HCT116 (cell line): ENCODE data around the gene OGG1. TPM values are rescaled to one million over a fixed set of nuclear protein-coding genes. Genes with fewer than 3 reads are reported as not detected.
A peak's percentile ranks its signal among the peaks of the same experiment; 100 is the strongest.

Source experiments
- ATAC-seq: fragments of 200-7000 bp; cut with Tn5 transposase; 2 replicates; pipeline ENCODE4 v1.9.1; 2020; ENCODE audit warnings: mild to moderate bottlenecking, moderate library complexity
- BruUV-seq: library from RNA; stranded (reverse); fragments of 400-500 nt; replicated peaks from 2 replicates; lab custom pipeline; 2021; lab: Mats Ljungman, UMichigan
- CTCF ChIA-PET: fragments of 300-600 bp; sonication (Branson Sonifier 250); formaldehyde crosslinking; loops from one replicate; lab custom pipeline; 2021; ENCODE audit warnings: antibody characterized with exemption; lab: Charles Lee
- POLR2A ChIA-PET: fragments of 300-600, 350-600 bp; sonication (Branson Sonifier 250); formaldehyde crosslinking; loops from one replicate; lab custom pipeline; 2021; ENCODE audit warnings: antibody characterized with exemption; lab: Charles Lee
- RAD21 ChIA-PET, 2 experiments: fragments of 300-600 bp; sonication (Branson Sonifier 250); formaldehyde crosslinking; loops; one replicate each; lab custom pipeline; 2023; ENCODE audit warnings: low total read pairs in 2 of 2; ENCODE audit not compliant: uncharacterized antibody in 2 of 2, unreplicated experiment in 2 of 2, low non-redundant PET in 1 of 2; lab: Charles Lee
- DNase-seq: peaks from one replicate; pipeline ENCODE4 v3.0.0-alpha.2; 2010; ENCODE audit warnings: low read depth, low spot score
- H2AFZ ChIP-seq: fragments of 200-600 bp; shearing (Covaris generic), sonication (generic); 2 replicates; pipeline ENCODE4 v1.6.1; 2017; ENCODE audit warnings: low read depth, mixed run types, mixed read lengths, antibody characterized with exemption, low read length; ENCODE audit not compliant: poor library complexity, severe bottlenecking
- H3K27ac ChIP-seq: 2 replicates; pipeline ENCODE4 v1.5.1; 2012; ENCODE audit warnings: low read depth, low read length
- H3K27me3 ChIP-seq: fragments of 200-600 bp; sonication (generic); 2 replicates; pipeline ENCODE4 v1.6.1; 2016; ENCODE audit warnings: mixed run types, low read length, mixed read lengths; ENCODE audit not compliant: insufficient read depth
- H3K36me3 ChIP-seq, 2 experiments: fragments of 200-500 bp in 1 of 2; fragments of 200-600 bp in 1 of 2; sonication (Bioruptor generic) in 1 of 2; sonication (generic) in 1 of 2; 2 replicates each; pipeline versions ENCODE4 v1.5.1 to v1.6.1; 2014 to 2016; ENCODE audit warnings: low read length in 2 of 2, inconsistent platforms in 1 of 2, mixed read lengths in 1 of 2, mixed run types in 1 of 2; ENCODE audit not compliant: insufficient read depth in 2 of 2, control insufficient read depth in 1 of 2
- H3K4me1 ChIP-seq, 2 experiments: fragments of 200-600 bp in 1 of 2; sonication (generic) in 1 of 2; 2 replicates each; pipeline versions ENCODE4 v1.5.1 to v1.6.1; 2012 to 2017; ENCODE audit warnings: low read length in 2 of 2, inconsistent platforms in 1 of 2, mild to moderate bottlenecking in 1 of 2, mixed read lengths in 1 of 2, mixed run types in 1 of 2, moderate library complexity in 1 of 2; ENCODE audit not compliant: insufficient read depth in 2 of 2, control insufficient read depth in 1 of 2
- H3K4me2 ChIP-seq: fragments of 200-600 bp; sonication (generic); 2 replicates; pipeline ENCODE4 v1.6.1; 2017; ENCODE audit warnings: mixed run types, low read length, mixed read lengths
- H3K4me3 ChIP-seq, 2 experiments: fragments of 200-600 bp in 1 of 2; sonication (generic) in 1 of 2; replicated peaks in 1 of 2; 2 replicates each; pipeline ENCODE4 v1.5.1; 2011 to 2016; ENCODE audit warnings: low read length in 2 of 2, control low read depth in 1 of 2, low read depth in 1 of 2, mild to moderate bottlenecking in 1 of 2, mixed read lengths in 1 of 2, mixed run types in 1 of 2
- H3K79me2 ChIP-seq: fragments of 200-600 bp; sonication (generic); 2 replicates; pipeline ENCODE4 v1.6.1; 2017; ENCODE audit warnings: mild to moderate bottlenecking, mixed run types, low read length, moderate library complexity, mixed read lengths; ENCODE audit not compliant: insufficient read depth
- H3K9ac ChIP-seq: fragments of 200-600 bp; sonication (generic); 2 replicates; pipeline ENCODE4 v1.6.1; 2016; ENCODE audit warnings: low read length, mixed read lengths
- H3K9me2 ChIP-seq: fragments of 200-600 bp; sonication (generic), shearing (Covaris generic); 2 replicates; pipeline ENCODE4 v1.6.1; 2017; ENCODE audit warnings: mixed run types, mild to moderate bottlenecking, moderate library complexity; ENCODE audit not compliant: insufficient read depth
- H3K9me3 ChIP-seq, 2 experiments: fragments of 200-500 bp in 1 of 2; fragments of 200-600 bp in 1 of 2; sonication (Bioruptor generic) in 1 of 2; sonication (generic) in 1 of 2; 2 replicates each; pipeline ENCODE4 v1.6.1; 2014 to 2017; ENCODE audit warnings: low read length in 2 of 2, mixed read lengths in 2 of 2, inconsistent platforms in 1 of 2, low read depth in 1 of 2, mild to moderate bottlenecking in 1 of 2, mixed run types in 1 of 2, moderate library complexity in 1 of 2; ENCODE audit not compliant: control insufficient read depth in 1 of 2, insufficient read depth in 1 of 2
- H4K20me1 ChIP-seq: fragments of 200-600 bp; sonication (generic), shearing (Covaris generic); 2 replicates; pipeline ENCODE4 v1.6.1; 2017; ENCODE audit warnings: mixed run types, mild to moderate bottlenecking, moderate library complexity; ENCODE audit not compliant: insufficient read depth
- EZH2phosphoT487 ChIP-seq: fragments of 200-600 bp; IDR thresholded peaks from 2 replicates; pipeline ENCODE4 v1.6.1; 2018; ENCODE audit warnings: antibody characterized with exemption, borderline replicate concordance
- POLR2AphosphoS5 ChIP-seq: IDR thresholded peaks from 2 replicates; pipeline ENCODE4 v1.6.1; 2011; ENCODE audit warnings: mild to moderate bottlenecking, low read depth, low read length, moderate library complexity
- REST ChIP-seq: IDR thresholded peaks from 2 replicates; pipeline ENCODE4 v1.6.1; 2012; ENCODE audit warnings: low read depth
- intact Hi-C: fragments of 100-400 bp; cut with micrococcal nuclease; formaldehyde crosslinking; loops from 2 replicates; pipeline ENCODE4 v1.10.0; 2022
- total RNA-seq: library from RNA; stranded (reverse); gene quantifications from one replicate; pipeline ENCODE4 v1.2.1, GENCODE V29; 2021; ENCODE audit not compliant: unreplicated experiment

Gene OGG1
- total RNA-seq, 1 experiment from 2014 or later, result 16.3 TPM

GRCh38 chr3:9704347-9705322 lies 45.1 kb upstream of the OGG1 start:
- DNase-seq, result no peak

More at GRCh38 chr3:9704347-9705322, 45.1 kb upstream of the OGG1 start:
- ChIA-PET CTCF (no interaction called here), RAD21 (no interaction called here), POLR2A (no interaction called here)
- H3K4me2 ChIP-seq, result peak overlapping the region; percentile 70
- peaks cover 0 to 3% of the 10 kb centered on the region in 2 experiments; a peak in 1 of 4 replicates for H3K36me3 ChIP-seq
- H3K27me3 ChIP-seq, result no peaks in the 10 kb centered on the region
- no peak overlapping the region for H3K27ac ChIP-seq
- H3K9me3 ChIP-seq, result no peaks in the 10 kb centered on the region
- H3K4me3 ChIP-seq, result peak overlapping the region in 1 of 2 experiments; percentile 40; a peak in 3 of 4 replicates
- ATAC-seq, result peak; percentile 92
- peak overlapping the region; percentile 30; the same call in 1 of the 2 replicates for H3K9ac ChIP-seq
- H3K4me1 ChIP-seq, result peaks cover 0 to 9% of the 10 kb centered on the region in 2 experiments; a peak in 2 of 4 replicates
- H3K79me2 ChIP-seq, result no peaks in the 10 kb centered on the region
- TF ChIP-seq POLR2AphosphoS5 (no peak), REST (peak; percentile 73), EZH2phosphoT487 (no peak)
- TF ChIP-seq, all 23 proteins: peak for 1
- no peak overlapping the region for H2AFZ ChIP-seq
- no TSS peak for BruUV-seq
- intact Hi-C loops, result no loop called here
- H3K9me2 ChIP-seq, result no peaks in the 10 kb centered on the region
- no peaks in the 10 kb centered on the region for H4K20me1 ChIP-seq
